Measurements from ENCODE around the gene GINS3. TPM values are rescaled to one million over a fixed set of nuclear protein-coding genes. Genes with fewer than 3 reads are reported as not detected.
A peak's percentile ranks its signal among the peaks of the same experiment; 100 is the strongest.

GINS3 gene
- total and polyA plus RNA-seq, 8 donors = 0.58 to 4.9 (median 4.6) TPM; not detected in 1

GRCh38 chr16:58361726-58362125, 30.5 kb upstream of the GINS3 start:
- H3K36me3 ChIP-seq = no peaks in the 10 kb centered on the region
- intact Hi-C loops (cut with DNase I; ENCODE audit: low total_unique reads) = no loop called here
- no peak overlapping the region for H3K27ac ChIP-seq
- H3K4me3 ChIP-seq = no peak overlapping the region
- H3K9me3 ChIP-seq = peaks cover 5 to 26% (median 21%) of the 10 kb centered on the region in 4 donors
- no peak for DNase-seq
- no peak for TF ChIP-seq EP300 (IDR thresholded peaks at IDR 0.05)
- TF ChIP-seq POLR2AphosphoS5 (IDR thresholded peaks at IDR 0.05) = no peak
- TF ChIP-seq POLR2A (IDR thresholded peaks at IDR 0.05) = no peak
- TF ChIP-seq CTCF (IDR thresholded peaks at IDR 0.05) = no peak
- H3K4me1 ChIP-seq = no peaks in the 10 kb centered on the region
- H3K27me3 ChIP-seq = peaks cover 0 to 7% (median 0%) of the 10 kb centered on the region in 3 donors

GRCh38 chr16:58363746-58364393, 28.4 kb upstream of the GINS3 start:
- Histone ChIP-seq H3K36me3 (no peaks in the 10 kb centered on the region), H3K4me3 (no peak overlapping the region), H3K27ac (no peak overlapping the region), H3K27me3 (peaks cover 0 to 14% (median 0%) of the 10 kb centered on the region in 3 donors), H3K4me1 (no peaks in the 10 kb centered on the region), H3K9me3 (peaks cover 5 to 26% (median 21%) of the 10 kb centered on the region in 4 donors)
- 78 to 93% (median 81%) methylated on average over 3 of the region's 3 CpGs for WGBS, 5 donors
- intact Hi-C loops (cut with DNase I; ENCODE audit: low total_unique reads) = no loop called here
- DNase-seq = no peak
- TF ChIP-seq EP300 (IDR thresholded peaks at IDR 0.05) (no peak), POLR2AphosphoS5 (IDR thresholded peaks at IDR 0.05) (no peak), POLR2A (IDR thresholded peaks at IDR 0.05) (no peak), CTCF (IDR thresholded peaks at IDR 0.05) (no peak)

GRCh38 chr16:58365623-58366022, 26.6 kb upstream of the GINS3 start:
- intact Hi-C loops (cut with DNase I; ENCODE audit: low total_unique reads) = no loop called here
- Histone ChIP-seq H3K27ac (no peak overlapping the region), H3K36me3 (no peaks in the 10 kb centered on the region), H3K4me1 (no peaks in the 10 kb centered on the region), H3K27me3 (peaks cover 0 to 15% (median 0%) of the 10 kb centered on the region in 3 donors), H3K4me3 (no peak overlapping the region), H3K9me3 (peaks cover 5 to 10% (median 9%) of the 10 kb centered on the region in 4 donors)
- TF ChIP-seq POLR2A (IDR thresholded peaks at IDR 0.05) = no peak
- TF ChIP-seq CTCF (IDR thresholded peaks at IDR 0.05) = no peak
- no peak for TF ChIP-seq POLR2AphosphoS5 (IDR thresholded peaks at IDR 0.05)
- no peak for DNase-seq
- WGBS, 5 donors = 54 to 65% (median 62%) methylated on average over 2 of the region's 2 CpGs

- no peaks in the 10 kb centered on the region for H3K4me1 ChIP-seq
- peaks cover 0 to 2% (median under 1%) of the 10 kb centered on the region in 4 donors for H3K9me3 ChIP-seq
- no peaks in the 10 kb centered on the region for H3K36me3 ChIP-seq
- peak in 1 of 2 donors; percentile 36 for DNase-seq
- no peak overlapping the region for H3K4me3 ChIP-seq
- H3K27me3 ChIP-seq = peaks cover 0 to 15% (median 0%) of the 10 kb centered on the region in 3 donors
- intact Hi-C loops (cut with DNase I; ENCODE audit: low total_unique reads) = no loop called here
- no peak overlapping the region for H3K27ac ChIP-seq
- no peak for TF ChIP-seq POLR2AphosphoS5 (IDR thresholded peaks at IDR 0.05)
- no peak for TF ChIP-seq EP300 (IDR thresholded peaks at IDR 0.05)
- TF ChIP-seq CTCF (IDR thresholded peaks at IDR 0.05) = no peak
- TF ChIP-seq POLR2A (IDR thresholded peaks at IDR 0.05) = no peak
- 43 to 57% (median 55%) methylated on average over 5 of the region's 5 CpGs for WGBS, 5 donors
Observed at GRCh38 chr16:58366247-58367031, 25.8 kb upstream of the GINS3 start.

Measured in stomach (tissue), 9 donors.